ENCODE results near the gene SPACA6.

GRCh38 chr19:51746731-51747130 is 53.6 kb downstream of the SPACA6 start:
- no peak for TF ChIP-seq POLR2A (IDR thresholded peaks at IDR 0.05; ENCODE audit: low read depth)
- TF ChIP-seq, protein P1, sequence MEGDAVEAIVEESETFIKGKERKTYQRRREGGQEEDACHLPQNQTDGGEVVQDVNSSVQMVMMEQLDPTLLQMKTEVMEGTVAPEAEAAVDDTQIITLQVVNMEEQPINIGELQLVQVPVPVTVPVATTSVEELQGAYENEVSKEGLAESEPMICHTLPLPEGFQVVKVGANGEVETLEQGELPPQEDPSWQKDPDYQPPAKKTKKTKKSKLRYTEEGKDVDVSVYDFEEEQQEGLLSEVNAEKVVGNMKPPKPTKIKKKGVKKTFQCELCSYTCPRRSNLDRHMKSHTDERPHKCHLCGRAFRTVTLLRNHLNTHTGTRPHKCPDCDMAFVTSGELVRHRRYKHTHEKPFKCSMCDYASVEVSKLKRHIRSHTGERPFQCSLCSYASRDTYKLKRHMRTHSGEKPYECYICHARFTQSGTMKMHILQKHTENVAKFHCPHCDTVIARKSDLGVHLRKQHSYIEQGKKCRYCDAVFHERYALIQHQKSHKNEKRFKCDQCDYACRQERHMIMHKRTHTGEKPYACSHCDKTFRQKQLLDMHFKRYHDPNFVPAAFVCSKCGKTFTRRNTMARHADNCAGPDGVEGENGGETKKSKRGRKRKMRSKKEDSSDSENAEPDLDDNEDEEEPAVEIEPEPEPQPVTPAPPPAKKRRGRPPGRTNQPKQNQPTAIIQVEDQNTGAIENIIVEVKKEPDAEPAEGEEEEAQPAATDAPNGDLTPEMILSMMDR (IDR thresholded peaks at IDR 0.05): no peak
- no peak for TF ChIP-seq POLR2AphosphoS5 (IDR thresholded peaks at IDR 0.05)

Data from esophagus muscularis mucosa (tissue), 3 donors.